ENCODE measurements around the gene FKBP4. TPM values are rescaled to one million over a fixed set of nuclear protein-coding genes. Genes with fewer than 3 reads are reported as not detected.

FKBP4 gene
- polyA plus RNA-seq, 4 donors = 20.3 to 48.6 (median 34.4) TPM

- Histone ChIP-seq H3K36me3 (ENCODE audit: control insufficient read depth in 3 of 3, insufficient read depth in 2 of 3, low read depth in 1 of 3, low read length in 3 of 3) (no peaks in the 10 kb centered on the region), H3K9me3 (ENCODE audit: control insufficient read depth in 2 of 2, insufficient read depth in 1 of 2, low read depth in 1 of 2, low read length in 1 of 2) (no peaks in the 10 kb centered on the region), H3K27me3 (ENCODE audit: control insufficient read depth in 3 of 3, insufficient read depth in 3 of 3, low read length in 3 of 3) (peaks cover 0 to 11% (median 3%) of the 10 kb centered on the region in 3 donors), H3K4me1 (ENCODE audit: control insufficient read depth in 3 of 3, insufficient read depth in 2 of 3, low read depth in 1 of 3, low read length in 2 of 3) (peaks cover 0 to 6% (median 0%) of the 10 kb centered on the region in 3 donors), H3K4me3 (ENCODE audit: low read depth in 1 of 3, low read length in 3 of 3) (no peak overlapping the region), H3K27ac (ENCODE audit: low read depth in 1 of 3, low read length in 2 of 3) (no peak overlapping the region)
- DNase-seq = no peak
- FAIRE-seq = no peak
- WGBS, 3 donors = 26 to 43% (median 41%) methylated on average over 5 of the region's 5 CpGs
Observed at GRCh38 chr12:2785017-2785416, 9.8 kb upstream of the FKBP4 start.

GRCh38 chr12:2791089-2791488, 3.7 kb upstream of the FKBP4 start:
- Histone ChIP-seq H3K4me1 (ENCODE audit: control insufficient read depth in 3 of 3, insufficient read depth in 2 of 3, low read depth in 1 of 3, low read length in 2 of 3) (peaks cover 0 to 5% (median 0%) of the 10 kb centered on the region in 3 donors), H3K9me3 (ENCODE audit: control insufficient read depth in 2 of 2, insufficient read depth in 1 of 2, low read depth in 1 of 2, low read length in 1 of 2) (no peaks in the 10 kb centered on the region), H3K27me3 (ENCODE audit: control insufficient read depth in 3 of 3, insufficient read depth in 3 of 3, low read length in 3 of 3) (peaks cover 0 to 10% (median 0%) of the 10 kb centered on the region in 3 donors), H3K27ac (ENCODE audit: low read depth in 1 of 3, low read length in 2 of 3) (no peak overlapping the region), H3K4me3 (ENCODE audit: low read depth in 1 of 3, low read length in 3 of 3) (no peak overlapping the region), H3K36me3 (ENCODE audit: control insufficient read depth in 3 of 3, insufficient read depth in 2 of 3, low read depth in 1 of 3, low read length in 3 of 3) (no peaks in the 10 kb centered on the region)
- WGBS, 3 donors = 84 to 91% (median 84%) methylated on average over 6 of the region's 6 CpGs
- FAIRE-seq = no peak
- DNase-seq = no peak

GRCh38 chr12:2792671-2793500, 1.9 kb upstream of the FKBP4 start:
- peaks cover 0 to 10% (median 0%) of the 10 kb centered on the region in 3 donors for H3K4me1 ChIP-seq (ENCODE audit: control insufficient read depth in 3 of 3, insufficient read depth in 2 of 3, low read depth in 1 of 3, low read length in 2 of 3)
- peaks cover 0 to 9% (median 0%) of the 10 kb centered on the region in 3 donors for H3K36me3 ChIP-seq (ENCODE audit: control insufficient read depth in 3 of 3, insufficient read depth in 2 of 3, low read depth in 1 of 3, low read length in 3 of 3)
- no peaks in the 10 kb centered on the region for H3K9me3 ChIP-seq (ENCODE audit: control insufficient read depth in 2 of 2, insufficient read depth in 1 of 2, low read depth in 1 of 2, low read length in 1 of 2)
- peaks cover 0 to 10% (median 0%) of the 10 kb centered on the region in 3 donors for H3K27me3 ChIP-seq (ENCODE audit: control insufficient read depth in 3 of 3, insufficient read depth in 3 of 3, low read length in 3 of 3)
- no peak overlapping the region for H3K27ac ChIP-seq (ENCODE audit: low read depth in 1 of 3, low read length in 2 of 3)
- no peak overlapping the region for H3K4me3 ChIP-seq (ENCODE audit: low read depth in 1 of 3, low read length in 3 of 3)
- DNase-seq (peak in 1 of 2 donors; percentile 49), FAIRE-seq (no peak)
- 48 to 69% (median 62%) methylated on average over 25 of the region's 25 CpGs for WGBS, 3 donors

GRCh38 chr12:2793561-2793960, 1.2 kb upstream of the FKBP4 start:
- FAIRE-seq (no peak), DNase-seq (no peak)
- H3K4me1 ChIP-seq (ENCODE audit: control insufficient read depth in 3 of 3, insufficient read depth in 2 of 3, low read depth in 1 of 3, low read length in 2 of 3) = peaks cover 0 to 10% (median 0%) of the 10 kb centered on the region in 3 donors
- WGBS, 3 donors = 93 to 95% (median 94%) methylated on average over 21 of the region's 21 CpGs
- H3K36me3 ChIP-seq (ENCODE audit: control insufficient read depth in 3 of 3, insufficient read depth in 2 of 3, low read depth in 1 of 3, low read length in 3 of 3) = peaks cover 0 to 14% (median 0%) of the 10 kb centered on the region in 3 donors
- H3K9me3 ChIP-seq (ENCODE audit: control insufficient read depth in 2 of 2, insufficient read depth in 1 of 2, low read depth in 1 of 2, low read length in 1 of 2) = no peaks in the 10 kb centered on the region
- no peak overlapping the region for H3K27ac ChIP-seq (ENCODE audit: low read depth in 1 of 3, low read length in 2 of 3)
- no peak overlapping the region for H3K4me3 ChIP-seq (ENCODE audit: low read depth in 1 of 3, low read length in 3 of 3)
- H3K27me3 ChIP-seq (ENCODE audit: control insufficient read depth in 3 of 3, insufficient read depth in 3 of 3, low read length in 3 of 3) = peaks cover 0 to 10% (median 0%) of the 10 kb centered on the region in 3 donors

- DNase-seq (peak in 1 of 2 donors; percentile 83), FAIRE-seq (no peak)
- 6 to 18% (median 16%) methylated on average over 45 to 49 of the region's 49 CpGs for WGBS, 3 donors
- H3K4me3 ChIP-seq (ENCODE audit: low read depth in 1 of 3, low read length in 3 of 3) = peak overlapping the region; percentile 55 to 80 (median 77)
- peaks cover 0 to 20% (median 6%) of the 10 kb centered on the region in 3 donors for H3K36me3 ChIP-seq (ENCODE audit: control insufficient read depth in 3 of 3, insufficient read depth in 2 of 3, low read depth in 1 of 3, low read length in 3 of 3)
- peaks cover 0 to 8% (median 0%) of the 10 kb centered on the region in 3 donors for H3K27me3 ChIP-seq (ENCODE audit: control insufficient read depth in 3 of 3, insufficient read depth in 3 of 3, low read length in 3 of 3)
- H3K27ac ChIP-seq (ENCODE audit: low read depth in 1 of 3, low read length in 2 of 3) = peak overlapping the region in 2 of 3 donors; percentile 32 to 33
- no peaks in the 10 kb centered on the region for H3K9me3 ChIP-seq (ENCODE audit: control insufficient read depth in 2 of 2, insufficient read depth in 1 of 2, low read depth in 1 of 2, low read length in 1 of 2)
- H3K4me1 ChIP-seq (ENCODE audit: control insufficient read depth in 3 of 3, insufficient read depth in 2 of 3, low read depth in 1 of 3, low read length in 2 of 3) = peaks cover 0 to 10% (median 0%) of the 10 kb centered on the region in 3 donors
Observed at GRCh38 chr12:2794191-2794735, 507 bp upstream of the FKBP4 start.

- Histone ChIP-seq H3K4me1 (ENCODE audit: control insufficient read depth in 3 of 3, insufficient read depth in 2 of 3, low read depth in 1 of 3, low read length in 2 of 3) (peaks cover 0 to 10% (median 0%) of the 10 kb centered on the region in 3 donors), H3K4me3 (ENCODE audit: low read depth in 1 of 3, low read length in 3 of 3) (peak overlapping the region; percentile 77 to 80 (median 80)), H3K36me3 (ENCODE audit: control insufficient read depth in 3 of 3, insufficient read depth in 2 of 3, low read depth in 1 of 3, low read length in 3 of 3) (peaks cover 6 to 29% (median 9%) of the 10 kb centered on the region in 3 donors), H3K27ac (ENCODE audit: low read depth in 1 of 3, low read length in 2 of 3) (peak overlapping the region; percentile 8 to 59 (median 53)), H3K9me3 (ENCODE audit: control insufficient read depth in 2 of 2, insufficient read depth in 1 of 2, low read depth in 1 of 2, low read length in 1 of 2) (no peaks in the 10 kb centered on the region), H3K27me3 (ENCODE audit: control insufficient read depth in 3 of 3, insufficient read depth in 3 of 3, low read length in 3 of 3) (peaks cover 0 to 7% (median 0%) of the 10 kb centered on the region in 3 donors)
- DNase-seq (peak; percentile 76 to 86), FAIRE-seq (no peak)
- WGBS, 3 donors = 0% methylated on average over 38 to 111 of the region's 111 CpGs
Observed at GRCh38 chr12:2795291-2796186, 769 bp downstream of the FKBP4 start.

- DNase-seq = peak; percentile 51 to 56
- Histone ChIP-seq H3K4me1 (ENCODE audit: control insufficient read depth in 3 of 3, insufficient read depth in 2 of 3, low read depth in 1 of 3, low read length in 2 of 3) (peaks cover 0 to 10% (median 0%) of the 10 kb centered on the region in 3 donors), H3K9me3 (ENCODE audit: control insufficient read depth in 2 of 2, insufficient read depth in 1 of 2, low read depth in 1 of 2, low read length in 1 of 2) (no peaks in the 10 kb centered on the region), H3K27ac (ENCODE audit: low read depth in 1 of 3, low read length in 2 of 3) (peak overlapping the region; percentile 8 to 59 (median 41)), H3K4me3 (ENCODE audit: low read depth in 1 of 3, low read length in 3 of 3) (peak overlapping the region; percentile 77 to 80 (median 80)), H3K36me3 (ENCODE audit: control insufficient read depth in 3 of 3, insufficient read depth in 2 of 3, low read depth in 1 of 3, low read length in 3 of 3) (peaks cover 12 to 34% (median 14%) of the 10 kb centered on the region in 3 donors), H3K27me3 (ENCODE audit: control insufficient read depth in 3 of 3, insufficient read depth in 3 of 3, low read length in 3 of 3) (peaks cover 0 to 7% (median 0%) of the 10 kb centered on the region in 3 donors)
- 0 to 6% (median 3%) methylated on average over 14 of the region's 14 CpGs for WGBS, 3 donors
- no peak for FAIRE-seq
Observed at GRCh38 chr12:2796187-2796666, 1.5 kb downstream of the FKBP4 start.

Data from small intestine (tissue), 7 donors.